NOMO-1 treated with dmso at 0.1 percent for 144 hours (cell line): ENCODE measurements around the gene CLIC1.

Experiments used
- DNase-seq: peaks from one replicate; lab custom pipeline; 2025; ENCODE audit not compliant: unreplicated experiment; lab: John Stamatoyannopoulos, UW

Gene CLIC1

GRCh38 chr6:31705931-31706330, 30.4 kb downstream of the CLIC1 start:
- DNase-seq = no peak

DNA sequence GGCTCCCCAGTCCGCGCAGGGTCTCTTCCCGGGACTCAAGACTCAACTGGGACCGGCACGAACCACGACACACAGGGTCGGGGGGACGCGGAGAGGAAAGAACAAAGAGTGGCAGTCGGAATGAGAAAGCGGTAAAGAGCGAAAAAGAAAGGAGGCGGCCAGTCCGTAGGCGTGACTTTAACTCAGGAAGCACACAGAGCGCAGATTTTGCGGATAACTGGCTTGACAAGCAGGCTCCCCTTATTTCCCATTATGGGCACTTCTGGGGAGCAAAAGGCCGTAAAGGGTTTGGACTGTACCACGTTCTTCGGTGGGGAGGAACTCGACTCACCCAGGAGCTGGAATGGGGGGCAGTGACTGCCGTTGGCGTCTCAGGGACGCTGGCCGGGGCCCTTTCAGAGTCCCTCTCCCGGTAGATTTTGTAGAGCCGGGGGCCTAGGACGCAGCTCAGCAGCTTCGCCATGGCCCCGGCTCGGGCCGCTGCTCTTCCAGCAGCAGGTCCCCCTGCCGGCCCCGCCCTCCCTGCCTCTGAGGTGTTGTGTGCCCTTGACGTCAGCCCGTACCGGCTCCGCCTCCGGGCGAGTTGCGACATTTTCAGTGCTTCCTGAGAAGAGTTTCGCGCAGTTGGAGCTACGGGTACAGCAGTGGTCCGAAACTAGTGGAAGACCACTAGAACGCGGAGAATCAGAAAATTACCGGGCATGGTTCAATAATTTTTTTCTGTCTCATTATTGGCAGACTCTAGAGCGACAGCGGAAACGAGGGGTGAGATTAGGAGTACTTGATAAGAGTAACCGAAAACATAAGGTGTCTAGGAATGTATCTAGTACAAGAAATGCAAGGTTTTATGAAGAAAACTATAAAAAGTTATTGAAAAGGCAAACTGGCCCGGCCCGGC, 33.3 kb downstream of the CLIC1 start, which contains the start of gene ABHD16A:
TSS of gene ABHD16A (minus strand) at position 506 of the 898 bp plus-strand sequence. CDS start at position 463, 43 bp downstream.
- DNase-seq = peak; percentile 96

DNA sequence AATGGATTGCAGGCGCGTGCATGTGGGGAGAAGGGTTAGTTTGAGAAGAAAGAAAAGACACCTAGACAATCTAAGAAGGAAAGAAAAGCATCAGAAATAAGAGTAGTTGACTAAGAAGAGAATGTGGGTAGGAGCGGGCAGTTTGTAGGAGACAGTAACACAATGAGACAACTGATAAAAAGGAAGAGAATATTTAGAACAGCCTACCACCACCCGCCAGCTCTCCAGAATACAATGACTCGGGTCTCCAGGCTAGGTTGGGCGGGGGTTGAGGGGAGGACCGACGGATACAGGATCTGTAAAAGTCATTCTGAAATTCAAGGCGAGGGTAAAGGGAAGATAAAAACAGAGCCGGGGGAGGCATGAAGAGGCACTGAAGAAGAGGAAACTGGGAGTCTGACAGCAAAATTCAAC, 33.9 kb downstream of the CLIC1 start:
- DNase-seq = no peak

DNA sequence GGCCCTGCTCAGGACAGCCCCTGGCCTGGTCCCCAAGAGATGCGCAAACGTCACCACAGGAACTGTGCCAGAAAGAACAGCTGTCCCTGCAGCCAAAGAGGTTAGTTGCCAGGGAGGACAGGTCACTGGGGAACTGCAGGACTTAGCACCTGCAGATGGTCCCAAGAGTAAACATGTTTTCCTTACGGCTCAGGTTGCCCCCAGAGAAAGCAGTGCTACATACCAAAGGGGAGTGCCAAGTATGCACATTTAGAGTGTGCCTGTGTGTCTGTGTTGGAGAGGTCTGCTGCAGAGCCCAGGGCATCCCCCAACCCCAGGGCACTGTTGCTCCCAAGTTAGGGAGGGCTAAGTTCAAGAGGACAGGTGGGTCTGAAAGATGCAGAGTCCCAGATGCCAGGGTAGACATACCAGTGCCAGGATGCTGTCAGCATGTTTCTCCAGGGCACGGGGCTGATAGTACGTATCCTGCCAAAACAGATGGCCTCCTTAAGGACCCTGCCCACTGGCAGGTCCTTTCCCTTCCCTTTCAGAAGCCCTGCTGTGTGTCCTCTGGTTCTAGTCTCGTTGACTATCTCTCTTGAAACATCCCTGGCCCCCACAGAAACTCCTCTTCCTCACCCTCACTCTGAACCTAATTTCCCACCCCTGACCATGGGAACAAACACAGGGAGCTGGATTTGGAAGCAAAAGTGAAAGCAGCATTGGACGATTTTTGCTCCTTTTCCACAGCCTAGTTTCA, 34.5 kb downstream of the CLIC1 start:
- no peak for DNase-seq

GRCh38 chr6:31700740-31701401, 35.5 kb downstream of the CLIC1 start:
- DNase-seq = no peak

GRCh38 chr6:31697555-31697954, 38.8 kb downstream of the CLIC1 start:
- no peak for DNase-seq

- DNase-seq = no peak
These were observed 42.8 kb downstream of the CLIC1 start for GRCh38 chr6:31693535-31693934.

DNA sequence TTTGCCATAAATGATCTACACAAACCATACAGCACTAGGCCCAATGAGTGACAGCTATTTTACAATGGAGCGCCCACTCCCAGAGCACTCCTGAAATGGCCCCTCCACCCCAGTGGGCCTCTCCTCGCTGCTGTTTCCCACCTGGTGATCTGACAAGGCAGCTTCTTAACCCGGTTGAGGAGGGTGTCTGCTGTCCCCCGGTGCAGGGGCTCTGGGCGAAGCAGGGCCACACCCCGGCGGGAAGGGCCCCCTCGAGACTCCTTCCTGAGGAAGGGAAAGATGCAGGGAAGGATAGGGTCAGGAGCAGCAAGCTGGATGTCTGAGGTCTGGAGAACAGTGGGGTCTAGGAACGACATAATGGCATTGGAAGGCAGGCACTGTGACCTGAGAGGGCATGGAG, 43.4 kb downstream of the CLIC1 start:
- no peak for DNase-seq

- DNase-seq = no peak
These were observed 44.0 kb downstream of the CLIC1 start for GRCh38 chr6:31692353-31692752.

DNA sequence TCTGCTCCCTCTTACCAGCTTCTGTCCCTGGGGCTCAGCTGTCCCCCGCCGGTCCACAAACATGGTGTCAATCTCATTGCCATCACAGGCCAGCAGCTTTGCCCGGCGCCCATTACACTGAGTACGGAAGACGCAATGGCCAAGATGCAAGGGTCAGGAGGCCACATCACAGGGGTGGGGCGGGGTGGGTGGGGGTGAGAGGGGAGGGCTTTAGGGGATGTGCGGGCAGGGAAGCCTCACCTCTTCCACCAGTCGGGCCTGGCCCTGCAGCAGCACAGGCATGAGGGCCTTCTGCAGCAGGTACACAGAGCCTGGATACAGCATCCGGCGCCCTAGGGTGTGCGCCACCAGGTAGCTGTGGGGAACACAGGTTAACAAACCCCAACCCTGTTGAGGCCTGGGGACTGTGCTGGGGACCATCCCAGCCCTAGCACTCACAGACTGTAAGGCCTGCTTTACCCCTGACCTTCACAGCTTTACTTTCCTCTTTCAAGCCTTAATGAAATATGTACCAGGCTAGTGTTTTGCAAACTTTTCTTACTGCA, 44.7 kb downstream of the CLIC1 start:
- DNase-seq = no peak

GRCh38 chr6:31691078-31691463, 45.3 kb downstream of the CLIC1 start:
- DNase-seq = no peak

DNA sequence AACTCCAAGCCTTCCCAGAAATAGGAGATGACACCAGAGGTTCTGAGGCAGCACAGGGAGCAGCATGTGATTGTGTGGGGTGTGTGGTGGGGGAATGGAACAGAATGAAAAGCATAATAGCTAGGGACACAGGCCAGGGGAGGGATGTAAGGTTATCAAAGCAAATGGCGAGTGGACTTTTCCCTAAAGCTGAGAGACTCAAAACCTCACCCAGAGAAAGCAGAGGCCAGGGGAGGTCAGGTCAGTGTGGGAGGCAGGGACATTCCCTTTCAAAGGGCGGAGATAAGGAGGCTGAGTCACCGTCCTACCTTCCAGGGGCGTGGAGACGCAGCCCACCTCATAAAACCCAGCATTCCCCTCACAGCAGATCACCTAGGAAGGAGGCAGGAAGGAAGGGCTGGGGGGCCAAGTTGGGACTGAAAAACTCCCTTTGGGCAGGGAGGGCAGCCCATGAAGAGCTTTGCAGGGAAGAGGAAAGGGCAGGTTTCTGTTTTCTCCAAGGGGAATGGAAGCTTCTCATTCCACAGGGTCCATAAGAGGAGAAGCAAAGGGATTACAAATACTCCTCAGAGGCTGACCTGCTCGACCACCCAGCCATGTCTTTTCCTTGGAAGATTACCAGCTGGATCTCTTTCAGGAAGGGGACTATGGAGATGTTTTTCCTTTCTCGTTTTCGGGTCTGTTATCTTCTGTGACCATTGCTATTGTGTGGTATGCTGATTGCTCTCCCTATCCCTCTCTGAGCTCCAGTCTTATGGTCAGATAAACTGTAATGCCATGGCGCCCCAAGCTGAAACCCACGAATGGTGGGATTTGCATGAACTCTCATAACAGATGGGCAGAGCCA, 45.9 kb downstream of the CLIC1 start:
- DNase-seq = no peak

GRCh38 chr6:31689249-31690110, 46.9 kb downstream of the CLIC1 start:
- DNase-seq = no peak

GRCh38 chr6:31687860-31688693, 48.3 kb downstream of the CLIC1 start:
- DNase-seq = no peak

- DNase-seq = no peak
These were observed 49.0 kb downstream of the CLIC1 start for GRCh38 chr6:31687321-31687720.

DNA sequence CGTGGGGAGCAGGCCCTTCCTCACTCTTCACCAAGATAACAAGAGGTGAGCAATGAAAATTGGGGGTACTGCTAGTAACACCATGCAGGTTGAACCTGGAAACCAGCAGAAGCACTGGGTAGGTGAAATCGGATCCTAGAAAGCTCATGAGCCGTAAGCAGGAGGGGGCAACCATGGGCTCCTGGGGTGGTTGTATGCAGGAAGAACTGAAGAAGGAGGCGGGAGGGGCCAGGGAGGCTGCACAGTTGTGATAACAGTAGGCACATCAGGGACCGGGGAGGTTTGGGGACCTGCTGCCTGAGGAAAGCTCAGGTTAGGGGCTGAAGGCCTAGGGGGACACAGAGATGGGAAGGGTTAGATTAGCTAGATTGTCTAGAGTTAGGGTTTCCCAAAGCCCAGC, 49.8 kb downstream of the CLIC1 start:
- no peak for DNase-seq

- DNase-seq = no peak
These were observed 52.7 kb downstream of the CLIC1 start for GRCh38 chr6:31683591-31683990.

- DNase-seq = no peak
These were observed 55.1 kb downstream of the CLIC1 start for GRCh38 chr6:31681135-31681671.
